Measurements from ENCODE around the gene MTLN.
"Not testable (repeated sequence)": the region's sequence is repeated elsewhere in the genome, so short reads cannot be mapped to it uniquely, and the experiment has no call there.

The MTLN gene

GRCh38 chr2:110220190-110220564 lies 7.8 kb upstream of the MTLN start:
- Histone ChIP-seq H3K4me1 (ENCODE audit: control insufficient read depth in 5 of 5, insufficient read depth in 5 of 5, low read length in 5 of 5) (no peaks in the 10 kb centered on the region), H3K9me3 (ENCODE audit: control insufficient read depth in 5 of 5, low read length in 5 of 5) (no peaks in the 10 kb centered on the region), H3K4me3 (ENCODE audit: low read depth in 1 of 5, low read length in 5 of 5) (no peak overlapping the region), H3K27me3 (ENCODE audit: control insufficient read depth in 5 of 5, insufficient read depth in 4 of 5, low read length in 5 of 5) (peaks cover 0 to 9% (median 4%) of the 10 kb centered on the region in 5 donors), H3K36me3 (ENCODE audit: control insufficient read depth in 5 of 5, insufficient read depth in 5 of 5, low read length in 5 of 5) (no peaks in the 10 kb centered on the region), H3K9ac (ENCODE audit: low read length in 5 of 5) (no peak overlapping the region), H3K27ac (ENCODE audit: low read depth, low read length) (no peak overlapping the region)

- Histone ChIP-seq H3K9ac (ENCODE audit: low read length in 5 of 5) (no peak overlapping the region), H3K27me3 (ENCODE audit: control insufficient read depth in 5 of 5, insufficient read depth in 4 of 5, low read length in 5 of 5) (peaks cover 0 to 9% (median 4%) of the 10 kb centered on the region in 5 donors), H3K4me1 (ENCODE audit: control insufficient read depth in 5 of 5, insufficient read depth in 5 of 5, low read length in 5 of 5) (no peaks in the 10 kb centered on the region), H3K4me3 (ENCODE audit: low read depth in 1 of 5, low read length in 5 of 5) (no peak overlapping the region), H3K36me3 (ENCODE audit: control insufficient read depth in 5 of 5, insufficient read depth in 5 of 5, low read length in 5 of 5) (no peaks in the 10 kb centered on the region), H3K27ac (ENCODE audit: low read depth, low read length) (no peak overlapping the region), H3K9me3 (ENCODE audit: control insufficient read depth in 5 of 5, low read length in 5 of 5) (no peaks in the 10 kb centered on the region)
Measured at GRCh38 chr2:110219496-110220189, 7.3 kb upstream of the MTLN start.

GRCh38 chr2:110218889-110219288 lies 6.5 kb upstream of the MTLN start:
- not testable (repeated sequence) for H3K4me1 ChIP-seq (ENCODE audit: control insufficient read depth in 5 of 5, insufficient read depth in 5 of 5, low read length in 5 of 5); H3K36me3 ChIP-seq (ENCODE audit: control insufficient read depth in 5 of 5, insufficient read depth in 5 of 5, low read length in 5 of 5); H3K27ac ChIP-seq (ENCODE audit: low read depth, low read length); H3K9ac ChIP-seq (ENCODE audit: low read length in 5 of 5); H3K27me3 ChIP-seq (ENCODE audit: control insufficient read depth in 5 of 5, insufficient read depth in 4 of 5, low read length in 5 of 5); H3K9me3 ChIP-seq (ENCODE audit: control insufficient read depth in 5 of 5, low read length in 5 of 5); H3K4me3 ChIP-seq (ENCODE audit: low read depth in 1 of 5, low read length in 5 of 5)

- Histone ChIP-seq H3K27me3 (ENCODE audit: control insufficient read depth in 5 of 5, insufficient read depth in 4 of 5, low read length in 5 of 5) (peaks cover 0 to 12% (median 4%) of the 10 kb centered on the region in 5 donors), H3K27ac (ENCODE audit: low read depth, low read length) (no peak overlapping the region), H3K9ac (ENCODE audit: low read length in 5 of 5) (no peak overlapping the region), H3K4me1 (ENCODE audit: control insufficient read depth in 5 of 5, insufficient read depth in 5 of 5, low read length in 5 of 5) (peaks cover 1 to 7% (median 6%) of the 10 kb centered on the region in 5 donors), H3K4me3 (ENCODE audit: low read depth in 1 of 5, low read length in 5 of 5) (no peak overlapping the region), H3K9me3 (ENCODE audit: control insufficient read depth in 5 of 5, low read length in 5 of 5) (peaks cover 0 to 3% (median 2%) of the 10 kb centered on the region in 5 donors), H3K36me3 (ENCODE audit: control insufficient read depth in 5 of 5, insufficient read depth in 5 of 5, low read length in 5 of 5) (no peaks in the 10 kb centered on the region)
Measured at GRCh38 chr2:110216803-110217202, 4.5 kb upstream of the MTLN start.

- peaks cover 4 to 13% (median 12%) of the 10 kb centered on the region in 5 donors for H3K4me1 ChIP-seq (ENCODE audit: control insufficient read depth in 5 of 5, insufficient read depth in 5 of 5, low read length in 5 of 5)
- H3K4me3 ChIP-seq (ENCODE audit: low read depth in 1 of 5, low read length in 5 of 5): no peak overlapping the region
- H3K9me3 ChIP-seq (ENCODE audit: control insufficient read depth in 5 of 5, low read length in 5 of 5): peaks cover 0 to 3% (median 2%) of the 10 kb centered on the region in 5 donors
- H3K27me3 ChIP-seq (ENCODE audit: control insufficient read depth in 5 of 5, insufficient read depth in 4 of 5, low read length in 5 of 5): peaks cover 0 to 12% (median 4%) of the 10 kb centered on the region in 5 donors
- no peak overlapping the region for H3K27ac ChIP-seq (ENCODE audit: low read depth, low read length)
- no peaks in the 10 kb centered on the region for H3K36me3 ChIP-seq (ENCODE audit: control insufficient read depth in 5 of 5, insufficient read depth in 5 of 5, low read length in 5 of 5)
- no peak overlapping the region for H3K9ac ChIP-seq (ENCODE audit: low read length in 5 of 5)
Measured at GRCh38 chr2:110216199-110216598, 3.9 kb upstream of the MTLN start.

- Histone ChIP-seq H3K27me3 (ENCODE audit: control insufficient read depth in 5 of 5, insufficient read depth in 4 of 5, low read length in 5 of 5) (peaks cover 0 to 12% (median 4%) of the 10 kb centered on the region in 5 donors), H3K27ac (ENCODE audit: low read depth, low read length) (no peak overlapping the region), H3K36me3 (ENCODE audit: control insufficient read depth in 5 of 5, insufficient read depth in 5 of 5, low read length in 5 of 5) (no peaks in the 10 kb centered on the region), H3K9me3 (ENCODE audit: control insufficient read depth in 5 of 5, low read length in 5 of 5) (peaks cover 0 to 3% (median 2%) of the 10 kb centered on the region in 5 donors), H3K4me3 (ENCODE audit: low read depth in 1 of 5, low read length in 5 of 5) (no peak overlapping the region), H3K9ac (ENCODE audit: low read length in 5 of 5) (no peak overlapping the region), H3K4me1 (ENCODE audit: control insufficient read depth in 5 of 5, insufficient read depth in 5 of 5, low read length in 5 of 5) (peaks cover 4 to 17% (median 15%) of the 10 kb centered on the region in 5 donors)
Measured at GRCh38 chr2:110215566-110216158, 3.3 kb upstream of the MTLN start.

- peaks cover 0 to 3% (median 2%) of the 10 kb centered on the region in 5 donors for H3K9me3 ChIP-seq (ENCODE audit: control insufficient read depth in 5 of 5, low read length in 5 of 5)
- no peak overlapping the region for H3K4me3 ChIP-seq (ENCODE audit: low read depth in 1 of 5, low read length in 5 of 5)
- no peak overlapping the region for H3K27ac ChIP-seq (ENCODE audit: low read depth, low read length)
- H3K4me1 ChIP-seq (ENCODE audit: control insufficient read depth in 5 of 5, insufficient read depth in 5 of 5, low read length in 5 of 5): peaks cover 4 to 17% (median 15%) of the 10 kb centered on the region in 5 donors
- peaks cover 0 to 4% (median 2%) of the 10 kb centered on the region in 5 donors for H3K36me3 ChIP-seq (ENCODE audit: control insufficient read depth in 5 of 5, insufficient read depth in 5 of 5, low read length in 5 of 5)
- H3K9ac ChIP-seq (ENCODE audit: low read length in 5 of 5): no peak overlapping the region
- H3K27me3 ChIP-seq (ENCODE audit: control insufficient read depth in 5 of 5, insufficient read depth in 4 of 5, low read length in 5 of 5): peaks cover 0 to 12% (median 4%) of the 10 kb centered on the region in 5 donors
Measured at GRCh38 chr2:110215091-110215490, 2.7 kb upstream of the MTLN start.

GRCh38 chr2:110213522-110213921 lies 1.2 kb upstream of the MTLN start:
- H3K27me3 ChIP-seq (ENCODE audit: control insufficient read depth in 5 of 5, insufficient read depth in 4 of 5, low read length in 5 of 5); H3K9ac ChIP-seq (ENCODE audit: low read length in 5 of 5): not testable (repeated sequence)
- H3K36me3 ChIP-seq (ENCODE audit: control insufficient read depth in 5 of 5, insufficient read depth in 5 of 5, low read length in 5 of 5): peaks cover 5 to 13% (median 8%) of the 10 kb centered on the region in 5 donors

GRCh38 chr2:110205660-110206455 lies 6.5 kb downstream of the MTLN start:
- H3K4me1 ChIP-seq (ENCODE audit: control insufficient read depth in 5 of 5, insufficient read depth in 5 of 5, low read length in 5 of 5): peaks cover 0 to 17% (median 15%) of the 10 kb centered on the region in 5 donors
- peak overlapping the region in 1 of 5 donors; percentile 60 for H3K9ac ChIP-seq (ENCODE audit: low read length in 5 of 5)
- H3K27me3 ChIP-seq (ENCODE audit: control insufficient read depth in 5 of 5, insufficient read depth in 4 of 5, low read length in 5 of 5): no peaks in the 10 kb centered on the region
- no peak overlapping the region for H3K27ac ChIP-seq (ENCODE audit: low read depth, low read length)
- peak overlapping the region in 1 of 5 donors; percentile 90 for H3K4me3 ChIP-seq (ENCODE audit: low read depth in 1 of 5, low read length in 5 of 5)
- no peaks in the 10 kb centered on the region for H3K9me3 ChIP-seq (ENCODE audit: control insufficient read depth in 5 of 5, low read length in 5 of 5)
- H3K36me3 ChIP-seq (ENCODE audit: control insufficient read depth in 5 of 5, insufficient read depth in 5 of 5, low read length in 5 of 5): peaks cover 6 to 13% (median 8%) of the 10 kb centered on the region in 5 donors

More at GRCh38 chr2:110213522-110213921, 1.2 kb upstream of the MTLN start:
- not testable (repeated sequence) for H3K27ac ChIP-seq (ENCODE audit: low read depth, low read length); H3K9me3 ChIP-seq (ENCODE audit: control insufficient read depth in 5 of 5, low read length in 5 of 5); H3K4me3 ChIP-seq (ENCODE audit: low read depth in 1 of 5, low read length in 5 of 5)
- peaks cover 4 to 17% (median 15%) of the 10 kb centered on the region in 5 donors for H3K4me1 ChIP-seq (ENCODE audit: control insufficient read depth in 5 of 5, insufficient read depth in 5 of 5, low read length in 5 of 5)

All from subcutaneous abdominal adipose tissue (tissue), 5 donors.